GM23338 (cell line): ENCODE results near the gene SMC4. TPM values are rescaled to one million over a fixed set of nuclear protein-coding genes. Genes with fewer than 3 reads are reported as not detected.

ENCODE experiments used
- ATAC-seq: fragments of 200-7000 bp; cut with Tn5 transposase; 3 replicates; pipeline ENCODE4 v1.9.1; 2020
- DNase-seq: peaks from one replicate; pipeline ENCODE4 v3.0.0-alpha.2; 2015; ENCODE audit warnings: low spot score
- H2AFZ ChIP-seq: fragments of 200-600 bp; sonication (generic); 2 replicates; pipeline ENCODE4 v1.8.0; 2016; ENCODE audit warnings: antibody characterized with exemption, mild to moderate bottlenecking, moderate library complexity
- H3F3A ChIP-seq: fragments of 200-600 bp; sonication (generic); replicated peaks from 2 replicates; pipeline ENCODE4 v1.8.0; 2017; ENCODE audit warnings: antibody characterized with exemption, mixed run types, low read depth
- H3K27ac ChIP-seq: fragments of 200-600 bp; sonication (generic); 2 replicates; pipeline ENCODE4 v1.6.1; 2016; ENCODE audit warnings: low read depth
- H3K27me3 ChIP-seq: fragments of 200-600 bp; sonication (generic); 2 replicates; pipeline ENCODE4 v1.8.0; 2016; ENCODE audit warnings: mild to moderate bottlenecking, mixed run types, moderate library complexity; ENCODE audit not compliant: insufficient read depth
- H3K36me3 ChIP-seq: fragments of 200-600 bp; sonication (generic); 2 replicates; pipeline ENCODE4 v1.8.0; 2016; ENCODE audit warnings: mild to moderate bottlenecking; ENCODE audit not compliant: insufficient read depth
- H3K4me1 ChIP-seq: fragments of 200-600 bp; sonication (generic); 2 replicates; pipeline ENCODE4 v1.8.0; 2016; ENCODE audit warnings: mild to moderate bottlenecking, moderate library complexity; ENCODE audit not compliant: insufficient read depth
- H3K4me2 ChIP-seq: fragments of 200-600 bp; sonication (generic); 2 replicates; pipeline ENCODE4 v1.7.1; 2017; ENCODE audit warnings: mixed run types
- H3K4me3 ChIP-seq: fragments of 200-600 bp; sonication (generic); 2 replicates; pipeline ENCODE4 v1.6.1; 2016; ENCODE audit warnings: mixed run types
- H3K79me2 ChIP-seq: fragments of 200-600 bp; sonication (generic); replicated peaks from 2 replicates; pipeline ENCODE4 v1.8.0; 2017; ENCODE audit warnings: mild to moderate bottlenecking; ENCODE audit not compliant: insufficient read depth
- H3K9me2 ChIP-seq: fragments of 200-600 bp; sonication (generic); 2 replicates; pipeline ENCODE4 v1.8.0; 2017; ENCODE audit not compliant: insufficient read depth
- H4K20me1 ChIP-seq: fragments of 200-600 bp; sonication (generic); replicated peaks from 2 replicates; pipeline ENCODE4 v1.8.0; 2017; ENCODE audit warnings: mild to moderate bottlenecking; ENCODE audit not compliant: insufficient read depth
- H3K27ac Mint-ChIP-seq: 2 replicates; pipeline ENCODE4 v1.8.0; 2020; ENCODE audit warnings: inconsistent platforms, mild to moderate bottlenecking, moderate library complexity, mixed read lengths
- H3K27me3 Mint-ChIP-seq: 3 replicates; pipeline ENCODE4 v1.8.0; 2022; ENCODE audit warnings: low read depth, mild to moderate bottlenecking, moderate library complexity, mixed read lengths, inconsistent platforms; ENCODE audit not compliant: insufficient read depth, poor library complexity
- H3K36me3 Mint-ChIP-seq: 3 replicates; pipeline ENCODE4 v1.8.0; 2021; ENCODE audit warnings: low read depth, mild to moderate bottlenecking, inconsistent platforms, moderate library complexity, mixed read lengths
- H3K4me1 Mint-ChIP-seq: 3 replicates; pipeline ENCODE4 v1.8.0; 2020; ENCODE audit warnings: mild to moderate bottlenecking, inconsistent platforms, mixed read lengths
- H3K4me3 Mint-ChIP-seq: 3 replicates; pipeline ENCODE4 v1.8.0; 2021; ENCODE audit warnings: moderate library complexity, mild to moderate bottlenecking, inconsistent platforms, mixed read lengths
- H3K9me3 Mint-ChIP-seq: 3 replicates; pipeline ENCODE4 v1.8.0; 2020; ENCODE audit warnings: moderate library complexity, mild to moderate bottlenecking, inconsistent platforms, mixed read lengths
- CREB1 ChIP-seq: fragments of 250-450 bp; sonication (Bioruptor Pico); IDR thresholded peaks from 2 replicates; pipeline ENCODE4 v1.5.0; 2020; ENCODE audit warnings: low read depth, mild to moderate bottlenecking, moderate library complexity
- ETS1 ChIP-seq: IDR thresholded peaks from 2 replicates; pipeline ENCODE4 v1.6.1; 2016; ENCODE audit warnings: antibody characterized with exemption
- EZH2phosphoT487 ChIP-seq: fragments of 200-600 bp; sonication (generic); IDR thresholded peaks from one replicate; pipeline ENCODE4 v1.8.1; 2018; ENCODE audit warnings: antibody characterized with exemption; ENCODE audit not compliant: unreplicated experiment
- JUNB ChIP-seq: IDR thresholded peaks from one replicate; pipeline ENCODE4 v1.6.1; 2016; ENCODE audit warnings: antibody characterized with exemption; ENCODE audit not compliant: unreplicated experiment
- POLR2AphosphoS5 ChIP-seq: IDR thresholded peaks from 2 replicates; pipeline ENCODE4 v1.6.1; 2016; ENCODE audit warnings: antibody characterized with exemption, low read depth
- STAT1 ChIP-seq: IDR thresholded peaks from one replicate; pipeline ENCODE4 v1.6.1; 2016; ENCODE audit warnings: antibody characterized with exemption; ENCODE audit not compliant: unreplicated experiment
- ZNF114 ChIP-seq: fragments of 250-450 bp; sonication (Bioruptor Pico); IDR thresholded peaks from 2 replicates; pipeline ENCODE4 v1.5.0; 2020; ENCODE audit warnings: mild to moderate bottlenecking, moderate library complexity
- polyA plus RNA-seq: library from polyadenylated mRNA; unstranded; fragments of >200 nt; fragmentation: Nextera tagmentation; extraction: Ambion mirVana; gene quantifications from 2 replicates; pipeline ENCODE4 v1.2.1, GENCODE V29; 2016
- total RNA-seq: library from RNA; depleted of rRNA; stranded (reverse); fragments of >200 nt; shearing (Covaris generic); gene quantifications from 2 replicates; pipeline ENCODE4 v1.2.3, GENCODE V29; 2014
- TF ChIP-seq, protein P1 (sequence below), 2 experiments: fragments of 200-600 bp in 1 of 2; sonication (generic) in 1 of 2; conservative IDR thresholded peaks; 2 replicates each; pipeline versions ENCODE4 v1.5.1 to v1.6.1; 2016 to 2017; ENCODE audit warnings: antibody characterized with exemption in 2 of 2, low read depth in 2 of 2, mild to moderate bottlenecking in 2 of 2, moderate library complexity in 1 of 2
- TF ChIP-seq, protein P2 (sequence below): IDR thresholded peaks from one replicate; pipeline ENCODE4 v1.6.1; 2018; ENCODE audit warnings: antibody characterized with exemption; ENCODE audit not compliant: unreplicated experiment

The SMC4 gene
- total and polyA plus RNA-seq, 2 experiments from 2014 or later, result 167 to 412 TPM

- Histone ChIP-seq H3K36me3 (no peaks in the 10 kb centered on the region), H3K4me2 (no peak overlapping the region), H3K27ac (no peak overlapping the region), H3K27me3 (no peaks in the 10 kb centered on the region), H3K79me2 (no peaks in the 10 kb centered on the region), H4K20me1 (no peaks in the 10 kb centered on the region), H3F3A (no peaks in the 10 kb centered on the region), H3K9me2 (no peaks in the 10 kb centered on the region), H3K4me3 (no peak overlapping the region), H2AFZ (no peak overlapping the region), H3K4me1 (no peaks in the 10 kb centered on the region)
- Mint-ChIP-seq H3K27me3 (peaks cover 10% of the 10 kb centered on the region), H3K4me3 (no peak overlapping the region), H3K36me3 (no peaks in the 10 kb centered on the region), H3K27ac (no peak overlapping the region), H3K4me1 (peaks cover 3% of the 10 kb centered on the region; the same call in 1 of the 3 replicates), H3K9me3 (no peaks in the 10 kb centered on the region)
- ATAC-seq, result no peak
- TF ChIP-seq, protein P1, sequence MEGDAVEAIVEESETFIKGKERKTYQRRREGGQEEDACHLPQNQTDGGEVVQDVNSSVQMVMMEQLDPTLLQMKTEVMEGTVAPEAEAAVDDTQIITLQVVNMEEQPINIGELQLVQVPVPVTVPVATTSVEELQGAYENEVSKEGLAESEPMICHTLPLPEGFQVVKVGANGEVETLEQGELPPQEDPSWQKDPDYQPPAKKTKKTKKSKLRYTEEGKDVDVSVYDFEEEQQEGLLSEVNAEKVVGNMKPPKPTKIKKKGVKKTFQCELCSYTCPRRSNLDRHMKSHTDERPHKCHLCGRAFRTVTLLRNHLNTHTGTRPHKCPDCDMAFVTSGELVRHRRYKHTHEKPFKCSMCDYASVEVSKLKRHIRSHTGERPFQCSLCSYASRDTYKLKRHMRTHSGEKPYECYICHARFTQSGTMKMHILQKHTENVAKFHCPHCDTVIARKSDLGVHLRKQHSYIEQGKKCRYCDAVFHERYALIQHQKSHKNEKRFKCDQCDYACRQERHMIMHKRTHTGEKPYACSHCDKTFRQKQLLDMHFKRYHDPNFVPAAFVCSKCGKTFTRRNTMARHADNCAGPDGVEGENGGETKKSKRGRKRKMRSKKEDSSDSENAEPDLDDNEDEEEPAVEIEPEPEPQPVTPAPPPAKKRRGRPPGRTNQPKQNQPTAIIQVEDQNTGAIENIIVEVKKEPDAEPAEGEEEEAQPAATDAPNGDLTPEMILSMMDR (conservative IDR thresholded peaks at IDR 0.05; ENCODE audit: low read depth in 2 of 2), result no peak
- TF ChIP-seq CREB1 (CRISPR knock-in tag) (no peak), STAT1 (no peak), EZH2phosphoT487 (no peak), JUNB (no peak)
- DNase-seq, result no peak
These were observed 79.9 kb downstream of the SMC4 start for GRCh38 chr3:160479376-160479775.

GRCh38 chr3:160480931-160481330, 81.5 kb downstream of the SMC4 start:
- no peak for ATAC-seq
- Histone ChIP-seq H2AFZ (no peak overlapping the region), H3K79me2 (no peaks in the 10 kb centered on the region), H3K4me1 (no peaks in the 10 kb centered on the region), H3F3A (no peaks in the 10 kb centered on the region), H3K36me3 (no peaks in the 10 kb centered on the region), H3K4me2 (no peak overlapping the region), H3K9me2 (no peaks in the 10 kb centered on the region), H3K27ac (no peak overlapping the region), H3K4me3 (no peak overlapping the region), H4K20me1 (no peaks in the 10 kb centered on the region), H3K27me3 (no peaks in the 10 kb centered on the region)
- TF ChIP-seq, protein P2, sequence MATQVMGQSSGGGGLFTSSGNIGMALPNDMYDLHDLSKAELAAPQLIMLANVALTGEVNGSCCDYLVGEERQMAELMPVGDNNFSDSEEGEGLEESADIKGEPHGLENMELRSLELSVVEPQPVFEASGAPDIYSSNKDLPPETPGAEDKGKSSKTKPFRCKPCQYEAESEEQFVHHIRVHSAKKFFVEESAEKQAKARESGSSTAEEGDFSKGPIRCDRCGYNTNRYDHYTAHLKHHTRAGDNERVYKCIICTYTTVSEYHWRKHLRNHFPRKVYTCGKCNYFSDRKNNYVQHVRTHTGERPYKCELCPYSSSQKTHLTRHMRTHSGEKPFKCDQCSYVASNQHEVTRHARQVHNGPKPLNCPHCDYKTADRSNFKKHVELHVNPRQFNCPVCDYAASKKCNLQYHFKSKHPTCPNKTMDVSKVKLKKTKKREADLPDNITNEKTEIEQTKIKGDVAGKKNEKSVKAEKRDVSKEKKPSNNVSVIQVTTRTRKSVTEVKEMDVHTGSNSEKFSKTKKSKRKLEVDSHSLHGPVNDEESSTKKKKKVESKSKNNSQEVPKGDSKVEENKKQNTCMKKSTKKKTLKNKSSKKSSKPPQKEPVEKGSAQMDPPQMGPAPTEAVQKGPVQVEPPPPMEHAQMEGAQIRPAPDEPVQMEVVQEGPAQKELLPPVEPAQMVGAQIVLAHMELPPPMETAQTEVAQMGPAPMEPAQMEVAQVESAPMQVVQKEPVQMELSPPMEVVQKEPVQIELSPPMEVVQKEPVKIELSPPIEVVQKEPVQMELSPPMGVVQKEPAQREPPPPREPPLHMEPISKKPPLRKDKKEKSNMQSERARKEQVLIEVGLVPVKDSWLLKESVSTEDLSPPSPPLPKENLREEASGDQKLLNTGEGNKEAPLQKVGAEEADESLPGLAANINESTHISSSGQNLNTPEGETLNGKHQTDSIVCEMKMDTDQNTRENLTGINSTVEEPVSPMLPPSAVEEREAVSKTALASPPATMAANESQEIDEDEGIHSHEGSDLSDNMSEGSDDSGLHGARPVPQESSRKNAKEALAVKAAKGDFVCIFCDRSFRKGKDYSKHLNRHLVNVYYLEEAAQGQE, result no peak
- TF ChIP-seq ETS1, result no peak
- TF ChIP-seq, protein P1 (conservative IDR thresholded peaks at IDR 0.05; ENCODE audit: low read depth in 2 of 2), result no peak
- TF ChIP-seq EZH2phosphoT487, result no peak
- TF ChIP-seq ZNF114, result no peak
- no peak for TF ChIP-seq POLR2AphosphoS5
- Mint-ChIP-seq H3K4me3 (no peak overlapping the region), H3K4me1 (peaks cover 3% of the 10 kb centered on the region; the same call in 1 of the 3 replicates), H3K27ac (no peak overlapping the region), H3K9me3 (no peaks in the 10 kb centered on the region), H3K27me3 (peaks cover 4% of the 10 kb centered on the region), H3K36me3 (no peaks in the 10 kb centered on the region)
- DNase-seq, result no peak
